NCI-H82 (cell line): ENCODE measurements around the gene ZNF441.
"Not testable (repeated sequence)": the region's sequence is repeated elsewhere in the genome, so short reads cannot be mapped to it uniquely, and the experiment has no call there.

Experiments
- DNase-seq: peaks from one replicate; lab custom pipeline; 2025; lab: John Stamatoyannopoulos, UW

The ZNF441 gene

DNA sequence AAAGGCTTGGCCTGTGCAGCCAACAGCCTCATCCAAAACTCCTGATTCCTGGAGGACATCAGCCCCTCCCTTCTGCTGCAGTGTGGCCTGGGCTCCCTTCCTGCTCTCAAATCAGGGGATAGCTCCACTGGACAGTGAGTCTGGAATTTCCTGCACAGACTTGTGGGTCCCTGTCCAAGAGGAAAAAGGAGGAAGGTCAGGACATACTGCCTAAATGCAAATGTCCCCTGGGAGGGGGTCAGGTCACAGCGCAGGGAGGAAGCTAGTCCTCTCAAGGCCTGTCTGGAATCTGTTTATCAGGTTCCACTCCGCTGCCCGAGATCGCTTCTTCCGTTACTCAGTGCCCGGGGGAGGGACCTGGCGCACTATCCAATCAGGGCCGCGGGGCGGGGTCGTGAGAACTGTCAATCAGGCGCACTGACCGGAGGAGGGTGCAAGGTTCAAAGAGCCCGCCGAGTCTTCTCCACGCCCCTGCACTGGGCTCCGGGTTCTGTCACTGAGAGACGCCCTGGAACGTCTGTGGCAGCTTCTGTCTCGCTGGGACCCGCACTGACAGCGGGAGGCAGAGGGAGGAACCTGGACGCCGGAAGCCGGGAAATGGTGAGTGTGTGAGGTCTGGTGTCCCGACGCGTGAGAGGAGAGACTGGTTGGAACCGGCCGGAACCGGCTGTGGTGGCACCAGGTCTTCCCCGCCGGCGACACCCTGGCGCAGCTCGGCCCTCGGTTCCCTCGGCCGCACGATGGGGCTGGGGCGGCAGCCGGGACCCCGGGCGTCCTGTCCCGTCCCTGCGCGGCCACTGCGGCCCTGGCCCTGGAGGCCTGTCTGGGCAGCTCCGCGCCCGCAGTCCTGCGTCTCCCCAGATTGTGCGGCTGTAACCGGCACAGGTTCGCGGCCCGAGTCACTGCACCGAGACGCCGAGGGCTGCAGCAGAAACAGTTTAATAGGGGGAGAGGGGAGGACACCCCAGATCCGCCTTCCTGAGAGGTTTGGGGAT, at the start of gene ZNF441:
Gene ZNF441, plus strand, starts transcription at position 404 of the 995 bp plus-strand sequence. Its CDS starts 194 bp downstream, at position 598.
- DNase-seq = peak; percentile 90

DNA sequence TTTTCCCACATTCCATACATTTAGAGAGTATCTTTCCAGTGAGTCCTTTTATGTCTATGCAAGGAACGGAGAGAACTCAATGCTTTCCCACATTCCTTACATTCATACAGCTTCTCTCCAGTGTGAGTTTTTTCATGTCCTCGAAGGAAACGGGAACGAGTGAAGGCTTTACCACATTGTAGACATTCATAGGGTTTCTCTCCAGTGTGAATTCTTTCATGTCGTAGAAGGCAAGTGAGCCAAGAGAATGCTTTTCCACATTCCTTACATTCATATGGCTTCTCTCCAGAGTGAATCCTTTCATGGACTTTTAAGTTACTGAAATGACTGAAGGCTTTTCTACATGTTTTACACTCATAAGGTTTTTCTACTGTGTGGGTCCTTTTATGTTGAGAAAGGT, 45.1 kb upstream of the ZNF441 start:
- no peak for DNase-seq

DNA sequence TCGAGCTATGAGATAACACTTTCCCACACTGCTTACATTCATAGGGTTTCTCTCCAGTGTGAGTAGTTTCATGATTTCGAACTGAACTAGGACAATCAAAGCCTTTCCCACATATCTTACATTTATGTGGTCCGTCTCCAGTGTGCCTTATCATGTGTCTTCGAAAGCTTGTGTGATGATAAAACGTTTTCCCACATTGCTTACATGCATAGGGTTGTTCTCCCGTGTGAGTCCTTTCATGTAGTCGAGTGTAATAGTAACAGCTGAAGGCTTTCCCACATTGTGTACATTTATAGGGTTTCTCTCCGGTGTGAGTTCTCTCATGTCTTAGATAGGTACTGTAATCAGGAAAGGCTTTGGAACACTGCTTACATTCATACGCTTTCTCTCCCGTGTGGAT, 44.4 kb upstream of the ZNF441 start:
- no peak for DNase-seq

DNA sequence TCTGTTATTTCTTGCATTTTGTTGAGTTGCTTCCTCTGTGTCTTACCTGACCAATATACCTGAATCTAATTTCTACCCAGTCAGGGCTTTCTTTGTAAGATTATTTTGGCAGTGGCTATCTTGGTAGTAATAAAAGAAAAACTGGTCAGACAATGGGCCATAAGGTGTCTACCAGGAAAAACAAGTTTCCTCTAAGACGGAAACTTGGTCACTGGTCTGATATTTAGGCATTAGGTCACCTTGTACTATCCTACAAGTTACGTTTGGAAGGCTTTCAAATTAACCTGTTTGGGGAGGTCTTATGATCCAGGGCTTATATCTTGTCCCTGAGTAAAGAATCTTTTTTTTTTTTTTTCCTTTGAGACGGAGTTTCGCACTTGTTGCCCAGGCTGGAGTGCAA, 37.2 kb upstream of the ZNF441 start:
- DNase-seq = no peak

DNA sequence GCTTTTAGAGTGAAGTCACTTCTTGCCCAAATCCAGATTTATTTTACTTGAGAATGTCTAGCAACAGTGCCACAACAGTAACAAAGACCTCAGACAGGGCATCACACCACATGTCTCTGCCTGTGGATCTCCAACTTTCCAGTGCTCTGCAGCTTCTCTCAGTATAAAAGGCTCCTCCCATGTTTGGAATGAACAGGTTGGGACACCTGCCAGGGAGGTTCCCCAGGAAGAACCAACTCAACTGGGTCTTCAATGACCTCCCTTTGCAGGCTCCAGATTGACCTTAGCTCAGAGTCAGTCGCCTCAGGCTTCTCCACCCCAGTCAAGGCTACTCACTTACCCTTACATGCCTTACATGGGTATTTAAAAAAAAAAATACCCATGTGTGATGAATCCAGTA, 31.4 kb upstream of the ZNF441 start:
- no peak for DNase-seq

DNA sequence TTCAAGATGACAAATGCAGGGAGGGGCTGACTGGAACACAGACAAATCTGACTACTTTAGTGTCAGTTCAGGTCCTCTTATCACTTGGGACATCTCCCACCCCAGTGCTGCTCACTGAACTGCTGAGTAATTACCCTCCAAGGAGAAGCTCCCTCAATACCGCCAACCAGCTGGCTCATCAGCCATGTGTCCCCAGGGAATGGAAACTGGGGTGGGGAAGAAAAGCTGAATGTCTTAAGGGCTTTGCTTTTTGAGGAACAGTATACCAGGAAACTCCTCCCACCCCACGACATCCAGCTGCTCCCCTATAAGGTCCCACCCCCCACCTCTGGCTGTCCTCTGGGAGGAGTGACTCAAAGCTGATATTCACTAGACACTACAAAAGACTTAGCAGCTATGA, 30.1 kb upstream of the ZNF441 start:
- DNase-seq = peak; percentile 32

DNA sequence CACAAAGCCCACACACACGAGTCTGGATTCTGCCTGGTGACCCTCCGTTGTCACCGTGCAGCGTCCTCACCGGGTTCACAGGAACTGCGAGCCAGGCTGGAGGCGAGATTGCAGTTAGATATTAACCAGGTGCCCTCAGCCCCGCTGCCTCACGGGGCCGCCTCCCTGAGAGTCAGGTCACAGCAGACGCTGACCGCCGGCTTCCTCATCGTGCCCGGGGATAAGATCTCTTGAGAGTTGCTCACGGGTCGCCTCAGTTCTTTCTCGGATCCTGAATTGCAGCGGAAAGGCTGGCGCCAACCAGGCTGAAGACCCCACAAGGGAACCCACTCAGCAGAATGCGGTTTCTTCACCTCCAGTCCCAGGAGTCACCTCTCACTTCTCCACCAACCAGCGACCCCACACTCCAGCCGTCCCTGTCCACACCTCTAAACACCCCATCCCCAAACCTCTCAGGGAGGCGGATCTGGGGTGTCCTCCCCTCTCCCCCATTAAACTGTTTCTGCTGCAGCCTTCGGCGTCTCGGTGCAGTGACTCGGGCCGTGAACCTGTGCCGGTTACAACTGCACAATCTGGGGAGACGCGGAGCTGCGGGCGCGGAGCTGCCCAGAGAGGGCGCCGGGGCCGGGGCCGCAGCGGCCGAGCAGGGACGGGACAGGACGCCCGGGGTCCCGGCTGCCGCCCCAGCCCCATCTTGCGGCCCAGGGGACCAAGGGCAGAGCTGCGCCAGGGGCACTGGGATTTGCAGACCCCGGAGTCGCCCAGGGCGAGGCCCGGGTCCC, 28.6 kb upstream of the ZNF441 start:
- peak; percentile 38 for DNase-seq

DNA sequence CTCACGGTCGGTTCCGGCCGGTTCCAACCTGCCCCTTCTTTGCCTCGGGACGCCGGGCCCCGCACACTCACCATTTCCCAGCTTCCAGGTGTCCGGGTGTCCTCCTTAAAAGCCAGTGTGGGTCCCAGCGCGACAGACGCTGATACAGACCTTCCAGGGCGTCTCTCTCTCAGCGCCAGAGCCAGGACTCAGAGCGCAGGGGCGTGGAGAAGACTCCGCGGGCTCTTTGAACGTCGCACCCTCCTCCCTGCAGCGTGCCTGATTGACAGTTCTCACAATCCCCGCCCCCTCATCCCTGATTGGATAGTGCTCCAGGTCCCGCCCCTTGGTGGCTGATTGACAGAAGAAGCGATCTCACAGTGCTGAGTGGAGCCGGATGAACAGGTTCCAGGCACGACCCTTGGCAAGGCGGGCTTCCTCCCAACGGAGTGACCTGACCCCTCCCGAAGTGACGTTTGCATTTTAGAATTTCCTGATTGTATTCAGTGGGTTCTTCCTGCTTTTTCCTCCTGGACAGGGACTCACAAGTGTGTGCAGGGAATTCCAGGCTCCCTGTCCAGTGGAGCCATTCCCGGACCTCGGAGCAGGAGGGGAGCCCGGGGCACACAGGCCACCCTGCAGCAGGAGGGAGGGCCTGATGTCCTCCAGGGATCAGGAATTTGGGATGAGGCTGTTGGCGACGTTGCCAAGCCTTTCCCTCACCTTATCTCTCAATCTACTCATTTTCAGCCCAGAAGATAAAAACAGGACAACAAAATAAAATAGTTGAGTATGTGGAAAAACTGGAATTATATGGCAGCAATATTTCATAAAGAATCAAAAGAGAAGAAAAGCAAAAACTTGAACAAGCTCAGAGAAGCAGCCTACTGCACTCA, 27.8 kb upstream of the ZNF441 start, which contains the start of gene ZNF823:
Gene ZNF823, minus strand, starts transcription at position 201 of the 875 bp plus-strand sequence. Its CDS starts 127 bp downstream, at position 74.
- peak; percentile 98 for DNase-seq

DNA sequence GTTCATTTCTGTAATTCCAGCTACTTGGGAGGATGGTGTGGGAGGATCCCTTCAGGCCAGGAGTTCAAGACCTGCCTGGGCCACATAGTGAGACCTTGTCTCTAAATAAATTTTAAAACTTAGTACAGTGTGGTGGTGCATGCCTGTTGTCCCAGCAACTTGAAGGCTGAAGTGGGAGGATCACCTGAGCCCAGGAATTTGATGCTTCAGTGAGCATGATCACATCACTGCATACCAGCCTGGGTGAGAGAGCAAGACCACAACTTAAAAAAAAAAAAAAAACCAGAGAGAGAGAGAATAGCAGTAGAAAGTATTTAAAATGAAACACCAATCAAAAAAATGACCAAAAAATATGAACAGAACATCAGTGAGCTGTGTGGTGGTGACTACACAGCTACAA, 20.9 kb upstream of the ZNF441 start:
- DNase-seq = no peak

DNA sequence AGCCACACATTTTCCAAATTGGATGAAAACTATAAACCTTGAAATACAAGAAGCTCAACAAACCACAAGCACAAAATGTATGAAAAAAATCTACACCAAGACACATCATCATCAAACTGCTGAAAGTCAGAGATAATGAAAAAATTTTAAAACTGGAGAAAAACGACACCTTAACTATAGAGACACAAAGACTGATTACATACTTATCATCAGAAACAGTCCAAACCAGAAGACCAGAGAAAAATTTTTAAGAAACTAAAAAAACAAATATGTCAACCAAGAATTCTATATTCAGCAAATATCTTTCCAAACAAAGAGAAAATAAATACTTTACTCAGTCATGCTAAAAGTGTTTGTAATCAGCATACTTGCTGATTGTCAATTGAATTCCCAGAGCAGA, 19.5 kb upstream of the ZNF441 start:
- DNase-seq = no peak

DNA sequence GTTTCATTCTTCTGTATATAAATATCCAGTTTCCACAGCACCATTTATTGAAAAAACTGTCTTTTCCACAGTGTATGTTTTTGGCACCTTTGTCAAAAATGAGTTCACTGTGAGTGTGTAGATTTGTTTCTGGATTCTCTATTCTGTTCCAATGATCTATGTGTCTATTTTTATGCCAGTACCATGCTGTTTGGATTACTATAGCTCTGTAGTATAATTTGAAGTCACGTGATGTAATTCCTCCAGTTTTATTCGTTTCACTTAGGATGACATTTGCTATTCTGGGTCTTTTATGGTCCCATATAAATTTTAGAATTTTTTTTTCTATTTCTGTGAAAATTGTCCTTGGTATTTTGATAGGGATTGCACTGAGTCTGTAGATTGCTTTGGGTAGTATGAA, 17.0 kb upstream of the ZNF441 start:
- DNase-seq = no peak

DNA sequence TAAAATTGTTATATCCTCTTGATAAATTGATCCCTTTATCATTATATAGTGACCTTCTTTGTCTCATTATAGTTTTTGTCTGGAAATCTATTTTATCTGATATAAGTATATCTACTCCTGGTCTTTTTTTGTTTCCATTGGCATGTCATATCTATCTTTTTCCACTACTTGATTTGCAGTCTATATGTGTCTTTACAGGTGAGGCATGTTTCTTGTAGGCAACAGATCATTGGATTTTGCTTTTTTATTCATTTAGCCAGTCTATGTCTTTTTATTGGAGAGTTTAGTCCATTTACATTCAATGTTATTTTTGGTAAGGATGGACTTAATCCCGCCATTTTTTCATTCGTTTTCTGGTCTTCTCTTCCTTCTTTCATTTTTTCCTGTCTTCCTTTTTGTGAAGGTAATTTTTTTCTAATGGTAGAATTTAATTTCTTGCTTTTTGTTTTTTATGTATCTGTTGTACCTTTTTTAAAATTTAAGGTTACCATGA, 14.5 kb upstream of the ZNF441 start:
- no peak for DNase-seq

DNA sequence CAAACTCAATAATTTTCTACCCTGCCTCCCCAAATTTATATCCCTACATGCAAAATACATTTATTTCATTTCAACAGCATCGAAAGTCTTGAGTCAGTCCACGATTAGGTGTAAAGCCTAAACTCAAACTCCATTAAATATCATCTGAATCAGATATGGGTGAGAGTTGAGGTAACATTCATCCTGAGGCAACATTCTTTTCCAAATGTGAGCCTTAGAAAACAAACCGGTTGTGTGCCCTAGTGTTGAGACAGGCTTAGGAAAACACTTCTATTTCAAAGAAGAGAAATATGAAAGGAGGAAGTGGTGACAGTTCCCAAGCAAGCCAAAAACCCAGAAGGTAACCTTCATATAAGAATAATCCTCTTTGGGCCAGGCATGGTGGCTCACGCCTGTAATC, 12.1 kb upstream of the ZNF441 start:
- DNase-seq = no peak

DNA sequence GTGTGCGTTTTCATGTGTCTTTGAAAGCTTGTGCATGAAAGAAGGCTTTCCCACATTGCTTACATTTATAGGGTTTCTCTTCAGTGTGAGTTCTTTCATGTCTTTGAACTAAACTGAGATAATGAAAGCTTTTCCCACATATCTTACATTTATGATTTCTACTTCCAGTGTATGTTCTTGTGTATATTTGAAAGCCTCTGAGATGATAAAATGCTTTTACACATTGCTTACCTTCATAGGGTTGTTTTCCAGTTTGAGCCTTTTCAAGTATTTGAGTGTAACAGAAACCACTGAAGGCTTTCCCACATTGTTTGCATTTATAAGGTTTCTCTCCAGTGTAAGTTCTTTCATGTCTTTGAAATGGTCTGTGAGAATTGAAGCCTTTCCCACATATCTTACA, 9.8 kb upstream of the ZNF441 start:
- no peak for DNase-seq

DNA sequence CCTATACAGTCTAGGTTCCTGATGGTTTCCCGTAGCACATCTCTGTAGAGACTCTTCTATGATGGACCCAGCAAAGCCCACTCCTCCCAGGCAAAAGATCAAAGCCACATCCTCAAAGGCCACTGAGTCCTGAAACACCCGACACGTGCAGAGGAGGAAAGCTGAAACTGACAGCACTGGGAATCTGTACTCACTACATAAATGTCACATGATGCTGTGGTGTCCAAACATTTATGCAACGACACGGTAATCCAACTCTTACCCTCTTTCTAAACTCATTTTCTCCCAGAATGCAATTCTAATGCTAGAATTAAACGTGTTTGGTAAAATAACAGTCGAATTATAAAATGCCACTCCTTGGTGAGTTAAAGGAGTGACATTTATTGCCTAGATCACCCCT, 7.0 kb upstream of the ZNF441 start:
- no peak for DNase-seq

DNA sequence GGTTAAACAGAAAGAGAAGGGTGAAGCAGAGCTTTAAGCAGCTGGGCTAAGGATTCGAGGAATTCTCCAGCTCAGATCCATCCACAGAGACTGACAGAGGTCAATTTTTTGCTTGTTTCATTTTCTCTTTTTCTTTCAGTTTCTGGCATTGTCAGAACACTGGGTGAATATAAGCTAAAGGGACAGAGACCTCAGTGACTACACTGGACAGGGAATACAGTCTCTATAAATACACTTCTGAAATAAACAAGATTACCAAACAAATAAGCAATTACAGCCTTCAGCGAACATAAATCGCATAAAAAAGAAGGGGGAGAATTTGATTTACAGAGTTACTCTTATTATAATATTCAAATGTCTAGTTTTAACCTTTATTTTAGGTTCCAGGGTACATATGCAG, 3.7 kb upstream of the ZNF441 start:
- no peak for DNase-seq

DNA sequence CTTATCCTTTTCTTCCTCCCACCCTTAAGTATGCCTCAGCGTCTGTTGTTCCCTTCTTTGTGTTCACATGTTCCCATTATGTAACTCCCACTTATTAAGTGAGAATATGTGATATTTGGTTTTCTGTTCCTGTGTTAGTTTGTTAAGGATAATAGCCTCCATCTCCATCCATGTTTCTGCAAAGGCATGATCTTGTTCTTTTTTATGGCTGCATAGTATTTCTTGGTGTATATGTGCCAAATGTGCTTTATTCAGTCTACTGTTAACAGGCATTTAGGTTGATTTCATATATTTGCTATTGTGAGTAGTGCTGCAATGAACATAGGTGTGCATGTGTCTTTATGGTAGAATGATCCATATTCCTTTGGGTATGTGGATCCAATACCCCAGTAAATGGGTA, 3.2 kb upstream of the ZNF441 start:
- DNase-seq = no peak

DNA sequence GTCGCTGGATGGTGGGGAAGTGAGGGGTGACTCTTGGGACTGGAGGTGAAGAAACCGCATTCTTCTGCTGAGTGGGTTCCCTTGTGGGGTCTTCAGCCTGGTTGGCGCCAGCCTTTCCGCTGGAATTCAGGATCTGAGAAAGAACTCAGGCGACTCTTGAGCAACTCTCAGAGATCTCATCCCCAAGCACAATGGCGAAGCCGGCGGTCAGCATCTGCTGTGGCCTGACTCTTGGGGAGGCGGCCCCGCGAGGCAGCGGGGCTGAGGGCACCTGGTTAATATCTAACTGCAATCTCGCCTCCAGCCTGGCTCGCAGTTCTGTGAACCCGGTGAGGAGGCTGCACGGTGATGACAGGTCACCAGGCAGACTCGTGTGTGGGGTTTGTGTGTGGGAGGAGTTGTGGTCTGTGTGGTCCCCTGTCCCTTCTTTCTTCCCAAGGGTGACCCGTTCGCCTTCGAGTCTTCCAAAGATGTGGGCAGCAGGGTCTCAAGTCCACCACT, 883 bp downstream of the ZNF441 start:
- DNase-seq = no peak

DNA sequence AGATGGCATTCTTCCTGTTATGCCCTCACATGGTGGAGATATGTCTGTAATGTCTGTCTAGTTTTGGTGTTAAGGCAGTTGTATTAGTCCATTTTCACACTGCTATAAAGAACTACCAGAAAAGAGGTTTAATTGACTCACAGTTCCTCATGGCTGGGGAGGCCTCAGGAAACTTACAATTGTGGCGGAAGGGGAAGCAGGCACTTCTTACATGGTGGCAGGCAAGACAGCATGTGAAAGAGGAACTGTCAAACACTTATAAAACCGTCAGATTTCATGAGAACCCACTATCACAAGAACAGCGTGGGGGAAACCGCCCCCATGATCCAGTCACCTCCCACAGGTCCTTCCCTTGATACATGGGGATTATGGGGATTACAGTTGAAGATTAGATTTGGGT, 3.2 kb downstream of the ZNF441 start:
- peak; percentile 1 for DNase-seq

DNA sequence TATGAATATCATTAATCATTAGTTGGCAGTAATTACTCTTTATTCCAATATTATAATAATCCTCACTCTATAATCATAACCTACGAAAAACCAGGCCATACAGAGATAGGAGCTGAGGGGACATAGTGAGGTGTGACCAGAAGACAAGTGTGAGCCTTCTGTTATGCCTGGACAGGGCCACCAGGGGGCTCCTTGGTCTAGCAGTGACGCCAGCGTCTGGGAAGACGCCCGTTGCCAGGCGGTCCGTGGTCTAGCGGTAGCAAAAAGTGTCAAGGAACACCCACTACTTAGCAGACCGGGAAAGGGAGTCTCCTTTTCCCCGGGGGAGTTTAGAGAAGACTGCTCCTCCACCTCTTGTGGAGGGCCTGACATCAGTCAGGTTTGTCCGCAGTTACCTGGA, 4.7 kb downstream of the ZNF441 start:
- peak; percentile 44 for DNase-seq

DNA sequence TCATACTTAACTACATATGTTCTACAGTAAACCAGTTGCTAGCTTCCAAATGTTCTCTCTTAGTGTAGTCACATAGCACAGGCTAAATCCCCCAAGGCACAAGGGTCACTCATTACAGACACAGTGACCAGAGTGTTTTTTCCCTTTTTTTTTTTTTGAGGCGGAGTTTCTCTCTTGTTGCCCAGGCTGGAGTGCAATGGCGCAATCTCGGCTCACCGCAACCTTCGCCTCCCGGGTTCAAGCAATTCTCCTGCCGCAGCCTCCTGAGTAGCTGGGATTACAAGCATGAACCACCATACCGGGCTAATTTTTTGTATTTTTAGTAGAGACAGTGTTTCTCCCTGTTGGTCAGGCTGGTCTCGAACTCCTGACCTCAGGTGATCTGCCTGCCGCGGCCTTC, 9.9 kb downstream of the ZNF441 start:
- DNase-seq = not testable (repeated sequence)
